GM19467 (cell line): ENCODE data around the gene DAPP1.
"Not testable (repeated sequence)": the region's sequence is repeated elsewhere in the genome, so short reads cannot be mapped to it uniquely, and the experiment has no call there.

ENCODE experiments used
- ATAC-seq: cut with Tn5 transposase; IDR thresholded peaks from one replicate; pipeline ENCODE4 v1.9.1; 2021; ENCODE audit warnings: mild to moderate bottlenecking, moderate library complexity; ENCODE audit not compliant: unreplicated experiment

DAPP1 gene

GRCh38 chr4:99824070-99824599, 7.5 kb downstream of the DAPP1 start:
- no peak for ATAC-seq

- ATAC-seq: no peak
These were observed 8.6 kb downstream of the DAPP1 start for GRCh38 chr4:99825272-99825671.

DNA sequence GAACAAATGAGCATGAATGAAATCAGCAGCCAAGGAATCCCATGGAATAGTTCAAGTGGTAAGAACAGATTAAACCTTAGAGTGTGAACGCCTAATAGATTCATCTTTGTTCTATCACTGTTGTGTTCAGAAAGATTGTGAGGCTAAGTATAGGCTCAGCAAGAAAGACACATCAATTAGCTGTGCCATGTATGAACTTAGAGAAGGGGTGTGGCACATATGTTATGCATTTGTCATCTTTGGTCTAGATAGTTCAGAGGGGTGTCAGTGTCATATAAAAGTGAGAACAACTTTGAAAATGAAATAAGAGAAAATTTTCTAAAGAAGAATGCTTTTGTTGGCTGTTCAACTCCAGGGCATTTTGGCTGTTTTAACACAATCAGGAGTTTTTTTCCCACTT, 9.4 kb downstream of the DAPP1 start:
- ATAC-seq: no peak

GRCh38 chr4:99827454-99827853, 10.8 kb downstream of the DAPP1 start:
- no peak for ATAC-seq

- no peak for ATAC-seq
These were observed 11.2 kb downstream of the DAPP1 start for GRCh38 chr4:99827857-99828256.

GRCh38 chr4:99828477-99828876, 11.8 kb downstream of the DAPP1 start:
- ATAC-seq: no peak

DNA sequence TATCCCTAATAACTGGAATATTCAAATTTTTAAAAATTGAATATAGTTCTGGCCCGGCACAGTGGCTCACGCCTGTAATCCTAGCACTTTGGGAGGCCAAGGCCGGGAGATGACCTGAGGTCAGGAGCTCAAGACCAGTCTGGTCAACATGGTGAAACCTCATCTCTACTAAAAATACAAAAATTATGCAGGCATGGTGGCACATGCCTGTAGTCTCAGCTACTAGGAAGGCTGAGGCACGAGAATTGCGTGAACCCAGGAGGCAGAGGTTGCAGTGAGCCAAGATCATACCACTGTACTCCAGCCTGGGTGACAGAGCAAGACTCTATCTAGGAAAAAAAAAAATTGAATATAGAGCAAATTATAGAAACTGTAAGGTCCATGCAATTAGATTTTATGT, 13.4 kb downstream of the DAPP1 start:
- not testable (repeated sequence) for ATAC-seq

DNA sequence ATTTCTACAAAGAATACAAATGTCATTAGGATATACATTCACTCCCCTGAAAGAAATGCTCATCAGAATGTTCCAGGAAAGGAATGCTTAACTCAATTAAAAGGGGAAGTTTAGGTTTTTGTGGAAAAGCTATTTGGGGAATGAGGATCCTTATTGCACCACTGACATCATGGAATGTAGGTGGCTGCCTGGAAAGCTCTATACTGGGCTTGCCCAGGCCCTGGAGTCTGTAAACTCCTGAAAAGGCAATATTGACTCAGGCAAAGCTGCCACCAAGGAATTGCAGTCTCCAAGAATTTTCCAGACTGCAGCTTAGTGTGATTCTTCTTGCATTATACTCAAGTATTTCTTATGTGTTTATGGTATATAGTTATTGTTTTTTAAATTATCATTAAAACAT, 15.7 kb downstream of the DAPP1 start:
- no peak for ATAC-seq

DNA sequence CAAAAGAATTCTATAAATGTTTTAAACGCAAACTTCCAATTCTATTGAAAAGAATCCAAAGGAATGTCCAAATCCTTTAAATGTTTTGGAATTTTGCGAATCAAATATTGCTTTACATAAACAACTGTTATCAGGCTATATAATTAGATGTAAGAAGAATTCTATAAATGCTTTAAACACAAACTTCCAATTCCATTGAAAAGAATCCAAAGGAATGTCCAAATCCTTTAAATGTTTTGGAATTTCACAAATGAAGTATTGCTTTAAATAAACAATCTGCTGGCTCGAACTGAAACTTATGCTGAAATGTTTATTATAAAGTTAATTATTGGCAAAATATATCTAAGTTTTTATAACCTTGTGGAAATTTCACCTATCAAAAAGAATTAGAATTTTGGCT, 16.1 kb downstream of the DAPP1 start:
- ATAC-seq: no peak

GRCh38 chr4:99833756-99834155, 17.1 kb downstream of the DAPP1 start:
- no peak for ATAC-seq

- no peak for ATAC-seq
These were observed 17.9 kb downstream of the DAPP1 start for GRCh38 chr4:99834569-99834968.

DNA sequence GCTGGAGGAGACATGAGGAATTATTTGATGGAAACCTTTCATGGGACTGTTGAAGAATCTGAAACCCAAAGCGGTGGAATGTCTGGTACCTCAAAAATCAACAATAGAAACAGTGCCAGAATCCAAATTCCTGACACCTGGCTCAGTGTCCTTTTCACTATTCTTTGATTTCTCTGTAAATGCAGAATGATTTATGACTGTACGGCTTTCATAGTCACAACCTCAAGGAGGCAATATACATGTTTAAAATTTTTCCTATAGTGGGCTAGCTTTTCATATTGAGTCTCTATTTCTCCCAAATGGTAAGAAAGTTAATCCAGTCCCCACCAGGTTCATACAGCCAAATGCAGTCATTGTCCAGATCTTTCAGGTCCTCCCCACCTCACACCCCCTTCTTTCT, 19.3 kb downstream of the DAPP1 start:
- no peak for ATAC-seq

DNA sequence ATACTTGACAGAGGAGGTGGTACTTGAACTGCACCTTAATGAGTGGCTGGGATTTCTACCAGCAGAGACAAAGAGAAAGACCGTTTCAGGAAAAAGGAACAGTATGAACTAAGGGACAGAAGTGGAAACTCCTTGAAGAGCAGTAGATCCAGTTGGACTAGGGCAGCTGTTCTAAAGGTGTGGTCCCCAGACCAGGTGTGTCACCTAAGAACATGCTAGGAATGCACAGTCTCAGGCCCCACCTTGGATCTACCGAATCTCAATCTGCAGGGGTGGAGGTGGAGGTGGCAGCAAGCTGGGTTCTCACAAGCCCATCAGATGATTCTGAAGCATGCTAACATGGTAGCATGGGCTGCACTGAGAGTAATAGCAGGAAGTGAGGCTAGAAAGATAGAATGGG, 22.3 kb downstream of the DAPP1 start:
- no peak for ATAC-seq

DNA sequence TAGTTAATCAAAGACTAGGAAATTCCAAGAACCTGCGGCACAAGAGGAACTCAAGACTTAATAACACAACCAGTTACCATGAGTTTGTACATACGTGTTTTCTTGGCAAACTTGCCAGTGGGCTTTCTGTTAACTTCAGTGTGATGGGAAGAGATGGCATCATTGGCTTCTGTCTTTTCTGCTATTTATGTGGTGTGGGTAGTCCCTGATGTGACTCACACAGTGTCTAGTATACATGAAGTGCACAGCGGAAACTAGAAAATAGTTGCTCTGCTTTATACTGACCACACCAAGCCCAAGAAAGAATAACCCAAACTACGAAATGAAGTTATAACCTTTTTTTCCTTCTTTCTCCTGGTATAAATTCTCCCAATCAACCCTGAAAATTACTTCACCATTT, 24.5 kb downstream of the DAPP1 start:
- ATAC-seq: no peak

DNA sequence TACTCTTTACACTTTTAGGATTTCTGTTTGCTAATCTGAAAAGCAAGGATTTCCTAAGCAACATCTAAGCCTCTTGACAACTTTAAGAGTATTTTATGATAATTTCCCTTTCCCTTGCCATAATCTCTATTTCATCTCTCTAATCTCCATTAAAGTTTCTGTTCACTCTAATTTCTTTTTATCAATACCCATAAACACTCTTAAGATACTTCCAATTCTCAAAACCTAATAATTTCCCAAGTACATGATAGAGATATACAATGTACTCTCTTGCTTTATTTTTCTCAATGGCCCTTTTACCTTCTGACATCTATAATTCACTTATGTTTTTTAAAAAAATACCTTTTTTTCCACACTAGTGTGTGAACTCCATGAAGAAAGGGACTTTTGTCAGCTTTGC, 26.8 kb downstream of the DAPP1 start:
- no peak for ATAC-seq

GRCh38 chr4:99844048-99844447, 27.4 kb downstream of the DAPP1 start:
- ATAC-seq: no peak

GRCh38 chr4:99845179-99845578, 28.6 kb downstream of the DAPP1 start:
- no peak for ATAC-seq

- no peak for ATAC-seq
These were observed 29.3 kb downstream of the DAPP1 start for GRCh38 chr4:99845708-99846469.

GRCh38 chr4:99846891-99847290, 30.3 kb downstream of the DAPP1 start:
- no peak for ATAC-seq

GRCh38 chr4:99847362-99847976, 30.8 kb downstream of the DAPP1 start:
- ATAC-seq: peak; percentile 65

- peak; percentile 36 for ATAC-seq
These were observed 32.0 kb downstream of the DAPP1 start for GRCh38 chr4:99848591-99849001.

- ATAC-seq: no peak
These were observed 35.6 kb downstream of the DAPP1 start for GRCh38 chr4:99852199-99852749.
